Right cardiac atrium (tissue), 5 donors: ENCODE data around the gene NIPBL. TPM values are rescaled to one million over a fixed set of nuclear protein-coding genes. Genes with fewer than 3 reads are reported as not detected.
"Not testable (repeated sequence)": the region's sequence is repeated elsewhere in the genome, so short reads cannot be mapped to it uniquely, and the experiment has no call there.

ENCODE experiments used
- ATAC-seq, 2 donors: fragments of 200-7000 bp; cut with Tn5 transposase; one replicate each; pipeline versions ENCODE4 v1.8.0 to v1.9.1; 2020; ENCODE audit warnings: moderate library complexity in 2 of 2, mild to moderate bottlenecking in 1 of 2
- DNase-seq, 3 donors: peaks; one replicate each; pipeline ENCODE4 v3.0.0-alpha.2; 2020
- H3K27ac ChIP-seq: one replicate; pipeline ENCODE4 v1.5.1; 2013; ENCODE audit warnings: mild to moderate bottlenecking, low read length, control low read depth, moderate library complexity
- H3K27me3 ChIP-seq: one replicate; pipeline ENCODE4 v1.6.1; 2013; ENCODE audit not compliant: control insufficient read depth, insufficient read depth
- H3K4me1 ChIP-seq: one replicate; pipeline ENCODE4 v1.6.1; 2013; ENCODE audit warnings: low read length; ENCODE audit not compliant: control insufficient read depth, insufficient read depth
- H3K4me3 ChIP-seq: one replicate; pipeline ENCODE4 v1.5.1; 2013; ENCODE audit warnings: low read length, control low read depth
- H3K9me3 ChIP-seq: one replicate; pipeline ENCODE4 v1.6.1; 2013; ENCODE audit warnings: low read length; ENCODE audit not compliant: control insufficient read depth
- whole genome bisulfite sequencing: extraction: QIAGEN DNeasy Blood & Tissue Kit; methylation state at CpG from one replicate; pipeline ENCODE4 v1.1.7; 2013; 5-methylcytosine and 5-hydroxymethylcytosine counted together
- intact Hi-C, 4 donors: fragments of 100-400 bp; cut with DNase I; formaldehyde crosslinking; loops; one replicate each; pipeline versions ENCODE4 v1.11.0 to v1.14.0; 2022 to 2023
- polyA plus RNA-seq: library from polyadenylated mRNA; stranded (reverse); fragments of 200-250 nt; gene quantifications from one replicate; pipeline ENCODE4 v1.2.3, GENCODE V29; 2013
- total RNA-seq, 4 donors: library from RNA; stranded (reverse); fragmentation: NEBNext Ultra II Directional; extraction: Animal tissue kit (Norgen Biotek cat#: 25700); gene quantifications; one replicate each; pipeline ENCODE4 v1.2.1, GENCODE V29; 2021
- donor health status: healthy with polysubstance abuse.
- donor health status: DM: no; HTN: yes; CAD: no.
- donor health status: DM: no; HTN: no; CAD: no.
- donor health status: DM: no; HTN: yes; CAD: no; lungs with severe emphysema.
- donor health status: DM: yes; HTN: yes; CAD: no.

NIPBL gene
- total and polyA plus RNA-seq, 5 donors: 15.0 to 49.5 (median 47.4) TPM

DNA sequence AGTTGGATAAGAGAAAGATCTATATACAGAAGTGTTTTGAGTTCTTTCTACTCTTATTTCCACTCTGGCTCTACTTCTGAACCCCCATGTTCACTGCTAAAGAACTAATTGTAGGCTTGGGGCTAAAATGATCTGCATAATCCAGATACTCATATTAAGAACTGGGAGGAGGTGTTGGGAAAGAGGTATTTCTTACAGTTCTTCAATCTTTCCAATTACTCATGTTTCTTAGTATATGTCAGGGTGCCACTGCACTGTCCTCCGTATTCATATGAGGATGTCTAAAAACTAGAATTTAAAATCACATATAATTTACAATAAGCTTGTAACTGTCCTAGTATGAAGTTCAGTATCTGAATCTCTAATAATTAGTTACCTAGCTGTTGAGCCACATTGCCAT, 12.7 kb downstream of the NIPBL start:
- WGBS: 96% methylated on average over 1 of the region's 1 CpG
- H3K4me1 ChIP-seq: peaks cover 10% of the 10 kb centered on the region
- no peak overlapping the region for H3K4me3 ChIP-seq
- intact Hi-C loops: no loop called here
- H3K27ac ChIP-seq: no peak overlapping the region
- DNase-seq (no peak), ATAC-seq (no peak)
- peaks cover 2% of the 10 kb centered on the region for H3K9me3 ChIP-seq
- H3K27me3 ChIP-seq: no peaks in the 10 kb centered on the region

DNA sequence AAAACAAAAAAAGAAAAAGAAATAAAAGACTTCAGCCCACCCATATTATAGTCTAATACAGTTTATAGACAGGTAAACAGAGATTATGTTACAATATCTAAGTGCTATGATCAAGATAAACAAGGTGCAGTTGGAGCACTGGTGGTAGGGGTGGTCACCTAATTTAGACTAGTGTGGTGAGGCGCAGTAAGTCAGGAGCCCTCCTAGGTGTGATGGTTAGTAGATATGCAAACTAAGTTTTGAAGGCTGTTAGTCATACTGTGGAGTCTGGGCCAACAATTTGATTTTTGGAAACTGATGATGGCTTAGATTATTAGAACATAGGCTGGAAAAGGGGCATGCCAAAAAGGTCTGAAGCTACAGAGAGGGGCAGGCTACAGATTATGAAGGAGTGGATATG, 14.7 kb downstream of the NIPBL start:
- no peak overlapping the region for H3K4me3 ChIP-seq
- H3K9me3 ChIP-seq: peaks cover 2% of the 10 kb centered on the region
- intact Hi-C loops: no loop called here
- H3K4me1 ChIP-seq: peaks cover 2% of the 10 kb centered on the region
- H3K27me3 ChIP-seq: no peaks in the 10 kb centered on the region
- no peak for ATAC-seq
- WGBS: 96% methylated on average over 1 of the region's 1 CpG
- H3K27ac ChIP-seq: no peak overlapping the region
- DNase-seq: no peak

DNA sequence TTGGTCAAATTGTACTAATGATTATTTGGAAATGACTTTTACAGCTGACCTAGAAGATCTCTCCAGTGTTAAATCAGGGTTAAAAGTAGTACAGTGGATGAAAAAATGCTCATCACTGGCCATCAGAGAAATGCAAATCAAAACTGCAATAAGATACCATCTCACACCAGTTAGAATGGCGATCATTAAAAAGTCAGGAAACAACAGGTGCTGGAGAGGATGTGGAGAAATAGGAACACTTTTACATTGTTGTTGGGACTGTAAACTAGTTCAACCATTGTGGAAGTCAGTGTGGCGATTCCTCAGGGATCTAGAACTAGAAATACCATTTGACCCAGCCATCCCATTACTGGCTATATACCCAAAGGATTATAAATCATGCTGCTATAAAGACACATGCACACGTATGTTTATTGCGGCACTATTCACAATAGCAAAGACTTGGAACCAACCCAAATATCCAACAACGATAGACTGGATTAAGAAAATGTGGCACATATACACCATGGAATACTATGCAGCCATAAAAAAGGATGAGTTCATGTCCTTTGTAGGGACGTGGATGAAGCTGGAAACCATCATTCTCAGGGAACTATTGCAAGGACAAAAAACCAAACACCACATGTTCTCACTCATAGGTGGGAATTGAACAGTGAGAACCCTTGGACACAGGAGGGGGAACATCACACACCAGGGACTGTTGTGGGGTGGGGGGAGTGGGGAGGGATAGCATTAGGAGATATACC, 15.7 kb downstream of the NIPBL start:
- intact Hi-C loops, H3K27ac ChIP-seq, ATAC-seq, H3K9me3 ChIP-seq, H3K4me3 ChIP-seq, H3K4me1 ChIP-seq, DNase-seq, H3K27me3 ChIP-seq: not testable (repeated sequence)
- 100% methylated on average over 2 of the region's 6 CpGs for WGBS

- Histone ChIP-seq H3K27me3 (no peaks in the 10 kb centered on the region), H3K27ac (no peak overlapping the region), H3K9me3 (peaks cover 2% of the 10 kb centered on the region), H3K4me1 (peaks cover 1% of the 10 kb centered on the region), H3K4me3 (no peak overlapping the region)
- DNase-seq: no peak
- no peak for ATAC-seq
- intact Hi-C loops: no loop called here
- 55% methylated on average over 1 of the region's 1 CpG for WGBS
These were observed 18.4 kb downstream of the NIPBL start for GRCh38 chr5:36894954-36895353.

DNA sequence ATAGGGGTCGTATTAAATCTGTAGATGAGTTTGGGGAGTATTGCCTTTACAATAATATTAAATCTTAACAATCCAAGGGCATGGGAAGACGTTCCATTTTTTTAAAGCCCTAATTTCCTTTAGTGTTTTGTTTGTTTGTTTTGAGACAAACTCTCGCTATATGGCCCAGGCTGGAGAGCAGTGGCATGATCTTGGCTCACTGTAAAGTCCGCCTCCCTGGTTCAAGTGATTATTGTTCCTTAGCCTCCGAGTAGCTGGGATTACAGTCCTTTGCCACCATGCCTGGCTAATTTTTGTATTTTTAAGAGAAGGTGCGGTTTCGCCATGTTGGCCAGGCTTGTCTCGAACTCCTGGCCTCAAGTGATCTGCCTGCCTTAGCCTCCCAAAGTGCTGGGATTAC, 19.9 kb downstream of the NIPBL start:
- H3K27me3 ChIP-seq: no peaks in the 10 kb centered on the region
- no peak overlapping the region for H3K27ac ChIP-seq
- WGBS: 92% methylated on average over 8 of the region's 8 CpGs
- no peaks in the 10 kb centered on the region for H3K9me3 ChIP-seq
- intact Hi-C loops: no loop called here
- ATAC-seq: no peak
- no peak overlapping the region for H3K4me3 ChIP-seq
- H3K4me1 ChIP-seq: no peaks in the 10 kb centered on the region
- no peak for DNase-seq

GRCh38 chr5:36897616-36898015, 21.0 kb downstream of the NIPBL start:
- H3K9me3 ChIP-seq: no peaks in the 10 kb centered on the region
- H3K4me3 ChIP-seq: no peak overlapping the region
- intact Hi-C loops: no loop called here
- DNase-seq (no peak), ATAC-seq (no peak)
- H3K27ac ChIP-seq: no peak overlapping the region
- WGBS: 79% methylated on average over 1 of the region's 1 CpG
- H3K27me3 ChIP-seq: no peaks in the 10 kb centered on the region
- no peaks in the 10 kb centered on the region for H3K4me1 ChIP-seq

- H3K9me3 ChIP-seq: no peaks in the 10 kb centered on the region
- H3K4me3 ChIP-seq: no peak overlapping the region
- no peak overlapping the region for H3K27ac ChIP-seq
- no peaks in the 10 kb centered on the region for H3K4me1 ChIP-seq
- no peaks in the 10 kb centered on the region for H3K27me3 ChIP-seq
- intact Hi-C loops: no loop called here
- DNase-seq (no peak), ATAC-seq (no peak)
- 74% methylated on average over 1 of the region's 1 CpG for WGBS
These were observed 23.3 kb downstream of the NIPBL start for GRCh38 chr5:36899860-36900259.

- no peaks in the 10 kb centered on the region for H3K4me1 ChIP-seq
- H3K27me3 ChIP-seq: no peaks in the 10 kb centered on the region
- no peaks in the 10 kb centered on the region for H3K9me3 ChIP-seq
- intact Hi-C loops: no loop called here
- DNase-seq (no peak), ATAC-seq (no peak)
- no peak overlapping the region for H3K27ac ChIP-seq
- no peak overlapping the region for H3K4me3 ChIP-seq
- WGBS: 60% methylated on average over 2 of the region's 2 CpGs
These were observed 23.7 kb downstream of the NIPBL start for GRCh38 chr5:36900283-36900682.

DNA sequence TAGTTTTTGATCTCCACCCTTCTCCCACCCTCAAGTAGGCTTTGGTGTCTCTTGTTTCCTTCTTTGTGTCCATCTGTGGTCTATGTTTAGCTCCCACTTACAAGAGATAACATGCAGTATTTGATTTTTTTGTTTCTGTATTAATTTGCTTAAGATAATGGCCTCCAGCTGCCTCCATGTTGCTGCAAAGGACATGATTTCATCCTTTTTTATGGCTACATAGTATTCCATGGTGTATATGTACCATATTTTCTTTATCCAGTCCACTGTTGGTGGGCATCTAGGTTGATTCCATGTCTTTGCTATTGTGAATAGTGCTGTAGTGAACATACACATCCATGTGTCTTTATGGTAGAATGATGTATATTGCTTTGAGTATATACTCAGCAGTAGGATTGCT, 24.5 kb downstream of the NIPBL start:
- H3K27me3 ChIP-seq, H3K4me3 ChIP-seq, H3K4me1 ChIP-seq, H3K27ac ChIP-seq, intact Hi-C loops, H3K9me3 ChIP-seq, ATAC-seq, DNase-seq: not testable (repeated sequence)

DNA sequence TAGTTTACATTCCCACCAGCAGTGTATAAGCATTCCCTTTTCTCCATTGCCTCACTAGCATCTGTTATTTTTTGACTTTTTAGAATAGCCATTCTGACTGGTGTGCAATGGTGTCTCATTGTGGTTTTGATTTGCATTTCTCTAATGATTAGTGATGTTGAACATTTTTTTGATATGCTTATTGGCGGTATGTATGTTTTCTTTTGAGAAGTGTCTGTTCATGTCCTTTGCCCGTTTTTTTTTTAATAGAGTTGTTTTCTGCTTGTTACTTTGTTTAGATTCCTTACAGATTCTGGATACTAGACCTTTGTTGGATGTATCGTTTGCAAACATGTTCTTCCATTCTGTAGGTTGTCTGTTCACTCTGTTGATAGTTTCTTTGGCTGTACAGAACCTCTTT, 25.3 kb downstream of the NIPBL start:
- H3K27me3 ChIP-seq: no peaks in the 10 kb centered on the region
- intact Hi-C loops: no loop called here
- no peaks in the 10 kb centered on the region for H3K9me3 ChIP-seq
- H3K4me1 ChIP-seq: no peaks in the 10 kb centered on the region
- ATAC-seq: no peak
- H3K4me3 ChIP-seq: no peak overlapping the region
- DNase-seq: no peak
- H3K27ac ChIP-seq: no peak overlapping the region
- 99% methylated on average over 3 of the region's 3 CpGs for WGBS

DNA sequence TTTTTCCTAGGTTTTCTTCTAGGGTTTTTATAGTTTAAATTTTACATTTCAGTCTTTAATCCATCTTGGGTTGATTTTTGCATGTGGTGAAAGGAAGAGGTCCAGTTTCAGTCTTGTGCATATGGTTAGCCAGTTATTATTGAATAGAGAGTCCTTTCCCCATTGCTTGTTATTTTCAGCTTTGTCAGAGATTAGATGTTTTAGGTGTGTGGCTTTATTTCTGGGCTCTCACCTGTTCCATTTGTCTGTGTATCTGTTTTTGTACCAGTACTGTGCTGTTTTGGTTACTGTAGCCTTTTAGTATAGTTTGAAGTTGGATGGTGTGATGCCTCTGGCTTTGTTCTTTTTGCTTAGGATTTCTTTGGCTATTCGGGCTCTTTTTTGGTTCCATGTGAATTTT, 25.8 kb downstream of the NIPBL start:
- no peaks in the 10 kb centered on the region for H3K4me1 ChIP-seq
- no peak overlapping the region for H3K27ac ChIP-seq
- H3K4me3 ChIP-seq: no peak overlapping the region
- WGBS: 95% methylated on average over 1 of the region's 1 CpG
- DNase-seq (no peak), ATAC-seq (no peak)
- H3K27me3 ChIP-seq: no peaks in the 10 kb centered on the region
- intact Hi-C loops: no loop called here
- H3K9me3 ChIP-seq: no peaks in the 10 kb centered on the region

DNA sequence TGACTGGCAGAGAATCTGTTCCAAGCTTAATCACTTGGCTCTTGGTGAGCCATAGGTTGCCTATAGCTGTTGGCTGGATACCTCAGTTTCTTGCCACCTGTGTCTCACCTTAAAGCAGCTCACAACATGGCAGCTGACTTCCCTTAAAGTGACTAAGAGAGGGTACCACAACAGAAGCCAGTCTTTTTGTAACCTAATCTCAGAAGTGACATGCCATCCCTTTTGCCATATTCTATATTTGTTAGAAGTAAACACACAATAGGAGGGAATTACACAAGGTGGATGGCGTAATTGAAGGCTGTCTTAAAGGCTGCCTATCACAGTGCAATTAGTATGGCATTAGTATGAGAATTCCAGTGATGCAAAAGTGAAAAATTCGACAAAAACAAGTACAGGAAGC, 28.1 kb downstream of the NIPBL start:
- Histone ChIP-seq H3K27me3 (no peaks in the 10 kb centered on the region), H3K9me3 (no peaks in the 10 kb centered on the region), H3K4me1 (peaks cover 2% of the 10 kb centered on the region), H3K4me3 (no peak overlapping the region), H3K27ac (no peak overlapping the region)
- ATAC-seq (no peak), DNase-seq (no peak)
- WGBS: 96% methylated on average over 2 of the region's 2 CpGs
- intact Hi-C loops: no loop called here
